ENCODE measurements around the gene CPNE7. TPM values are rescaled to one million over a fixed set of nuclear protein-coding genes. Genes with fewer than 3 reads are reported as not detected.

Gene CPNE7
- total and polyA plus RNA-seq, 10 of the 15 experiments (the other 5 are each of a cell fraction or from before 2014, with no cell fraction given) = 0.29 to 46.9 (median 17.5) TPM

GRCh38 chr16:89563639-89564392 is 11.7 kb upstream of the CPNE7 start (continued):
- TF ChIP-seq REST (IDR thresholded peaks at IDR 0.05; ENCODE audit: low read depth, low read length) (no peak), CBFB (IDR thresholded peaks at IDR 0.05; ENCODE audit: low read depth) (no peak; the same call in 1 of the 2 replicates), EED (IDR thresholded peaks at IDR 0.05; ENCODE audit: low read depth) (no peak), LARP7 (IDR thresholded peaks at IDR 0.05) (no peak), BRCA1 (IDR thresholded peaks at IDR 0.05; ENCODE audit: low read depth, low read length) (no peak), NR2C2 (IDR thresholded peaks at IDR 0.05; ENCODE audit: borderline replicate concordance, control insufficient read depth, insufficient read length, low read depth) (no peak), TCF3 (IDR thresholded peaks at IDR 0.05; ENCODE audit: borderline replicate concordance, insufficient read depth, low read depth, low read length) (no peak), MLLT1 (IDR thresholded peaks at IDR 0.05) (no peak), TBL1XR1 (IDR thresholded peaks at IDR 0.05; ENCODE audit: low read depth, low read length) (0 out of 2 replicates have a peak, but pooled peaks have one; percentile 25), ZBED1 (IDR thresholded peaks at IDR 0.05; ENCODE audit: borderline replicate concordance) (no peak), PAX8 (IDR thresholded peaks at IDR 0.05) (no peak), POU2F2 (IDR thresholded peaks at IDR 0.05; ENCODE audit: borderline replicate concordance, low read depth, low read length) (no peak), MYB (IDR thresholded peaks at IDR 0.05; ENCODE audit: borderline replicate concordance, low read depth, low read length) (no peak), BCLAF1 (IDR thresholded peaks at IDR 0.05) (no peak), CREB1 (IDR thresholded peaks at IDR 0.05; ENCODE audit: low read depth) (0 out of 2 replicates have a peak, but pooled peaks have one; percentile 5), PBX3 (IDR thresholded peaks at IDR 0.05; ENCODE audit: insufficient replicate concordance, low read depth, low read length) (no peak), ZNF622 (IDR thresholded peaks at IDR 0.05) (no peak), CREM (IDR thresholded peaks at IDR 0.05; ENCODE audit: low read depth) (no peak)

Data from GM12878 (cell line).